GM23338 (cell line): ENCODE measurements around the gene ROR1. TPM values are rescaled to one million over a fixed set of nuclear protein-coding genes. Genes with fewer than 3 reads are reported as not detected.

Experiments
- ATAC-seq: fragments of 200-7000 bp; cut with Tn5 transposase; 3 replicates; pipeline ENCODE4 v1.9.1; 2020
- DNase-seq: peaks from one replicate; pipeline ENCODE4 v3.0.0-alpha.2; 2015; ENCODE audit warnings: low spot score
- H2AFZ ChIP-seq: fragments of 200-600 bp; sonication (generic); 2 replicates; pipeline ENCODE4 v1.8.0; 2016; ENCODE audit warnings: antibody characterized with exemption, mild to moderate bottlenecking, moderate library complexity
- H3F3A ChIP-seq: fragments of 200-600 bp; sonication (generic); replicated peaks from 2 replicates; pipeline ENCODE4 v1.8.0; 2017; ENCODE audit warnings: antibody characterized with exemption, mixed run types, low read depth
- H3K27ac ChIP-seq: fragments of 200-600 bp; sonication (generic); 2 replicates; pipeline ENCODE4 v1.6.1; 2016; ENCODE audit warnings: low read depth
- H3K27me3 ChIP-seq: fragments of 200-600 bp; sonication (generic); 2 replicates; pipeline ENCODE4 v1.8.0; 2016; ENCODE audit warnings: mild to moderate bottlenecking, mixed run types, moderate library complexity; ENCODE audit not compliant: insufficient read depth
- H3K36me3 ChIP-seq: fragments of 200-600 bp; sonication (generic); 2 replicates; pipeline ENCODE4 v1.8.0; 2016; ENCODE audit warnings: mild to moderate bottlenecking; ENCODE audit not compliant: insufficient read depth
- H3K4me1 ChIP-seq: fragments of 200-600 bp; sonication (generic); 2 replicates; pipeline ENCODE4 v1.8.0; 2016; ENCODE audit warnings: mild to moderate bottlenecking, moderate library complexity; ENCODE audit not compliant: insufficient read depth
- H3K4me2 ChIP-seq: fragments of 200-600 bp; sonication (generic); 2 replicates; pipeline ENCODE4 v1.7.1; 2017; ENCODE audit warnings: mixed run types
- H3K4me3 ChIP-seq: fragments of 200-600 bp; sonication (generic); 2 replicates; pipeline ENCODE4 v1.6.1; 2016; ENCODE audit warnings: mixed run types
- H3K79me2 ChIP-seq: fragments of 200-600 bp; sonication (generic); replicated peaks from 2 replicates; pipeline ENCODE4 v1.8.0; 2017; ENCODE audit warnings: mild to moderate bottlenecking; ENCODE audit not compliant: insufficient read depth
- H3K9me2 ChIP-seq: fragments of 200-600 bp; sonication (generic); 2 replicates; pipeline ENCODE4 v1.8.0; 2017; ENCODE audit not compliant: insufficient read depth
- H4K20me1 ChIP-seq: fragments of 200-600 bp; sonication (generic); replicated peaks from 2 replicates; pipeline ENCODE4 v1.8.0; 2017; ENCODE audit warnings: mild to moderate bottlenecking; ENCODE audit not compliant: insufficient read depth
- H3K27ac Mint-ChIP-seq: 2 replicates; pipeline ENCODE4 v1.8.0; 2020; ENCODE audit warnings: inconsistent platforms, mild to moderate bottlenecking, moderate library complexity, mixed read lengths
- H3K27me3 Mint-ChIP-seq: 3 replicates; pipeline ENCODE4 v1.8.0; 2022; ENCODE audit warnings: low read depth, mild to moderate bottlenecking, moderate library complexity, mixed read lengths, inconsistent platforms; ENCODE audit not compliant: insufficient read depth, poor library complexity
- H3K36me3 Mint-ChIP-seq: 3 replicates; pipeline ENCODE4 v1.8.0; 2021; ENCODE audit warnings: low read depth, mild to moderate bottlenecking, inconsistent platforms, moderate library complexity, mixed read lengths
- H3K4me1 Mint-ChIP-seq: 3 replicates; pipeline ENCODE4 v1.8.0; 2020; ENCODE audit warnings: mild to moderate bottlenecking, inconsistent platforms, mixed read lengths
- H3K4me3 Mint-ChIP-seq: 3 replicates; pipeline ENCODE4 v1.8.0; 2021; ENCODE audit warnings: moderate library complexity, mild to moderate bottlenecking, inconsistent platforms, mixed read lengths
- H3K9me3 Mint-ChIP-seq: 3 replicates; pipeline ENCODE4 v1.8.0; 2020; ENCODE audit warnings: moderate library complexity, mild to moderate bottlenecking, inconsistent platforms, mixed read lengths
- CREB1 ChIP-seq: fragments of 250-450 bp; sonication (Bioruptor Pico); IDR thresholded peaks from 2 replicates; pipeline ENCODE4 v1.5.0; 2020; ENCODE audit warnings: low read depth, mild to moderate bottlenecking, moderate library complexity
- CTCF ChIP-seq, 2 experiments: fragments of 200-600 bp in 1 of 2; sonication (generic) in 1 of 2; conservative IDR thresholded peaks; 2 replicates each; pipeline versions ENCODE4 v1.5.1 to v1.6.1; 2016 to 2017; ENCODE audit warnings: antibody characterized with exemption in 2 of 2, low read depth in 2 of 2, mild to moderate bottlenecking in 2 of 2, moderate library complexity in 1 of 2
- ETS1 ChIP-seq: IDR thresholded peaks from 2 replicates; pipeline ENCODE4 v1.6.1; 2016; ENCODE audit warnings: antibody characterized with exemption
- NANOG ChIP-seq: IDR thresholded peaks from 2 replicates; pipeline ENCODE4 v1.6.1; 2016; ENCODE audit warnings: antibody characterized with exemption, borderline replicate concordance
- POLR2AphosphoS5 ChIP-seq: IDR thresholded peaks from 2 replicates; pipeline ENCODE4 v1.6.1; 2016; ENCODE audit warnings: antibody characterized with exemption, low read depth
- REST ChIP-seq: IDR thresholded peaks from one replicate; pipeline ENCODE4 v1.6.1; 2018; ENCODE audit warnings: antibody characterized with exemption; ENCODE audit not compliant: unreplicated experiment
- STAT1 ChIP-seq: IDR thresholded peaks from one replicate; pipeline ENCODE4 v1.6.1; 2016; ENCODE audit warnings: antibody characterized with exemption; ENCODE audit not compliant: unreplicated experiment
- ZNF462 ChIP-seq: fragments of 250-450 bp; sonication (Bioruptor Pico); IDR thresholded peaks from 2 replicates; pipeline ENCODE4 v1.5.0; 2020; ENCODE audit warnings: mild to moderate bottlenecking, moderate library complexity
- polyA plus RNA-seq: library from polyadenylated mRNA; unstranded; fragments of >200 nt; fragmentation: Nextera tagmentation; extraction: Ambion mirVana; gene quantifications from 2 replicates; pipeline ENCODE4 v1.2.1, GENCODE V29; 2016
- total RNA-seq: library from RNA; depleted of rRNA; stranded (reverse); fragments of >200 nt; shearing (Covaris generic); gene quantifications from 2 replicates; pipeline ENCODE4 v1.2.3, GENCODE V29; 2014

ROR1 gene
- total and polyA plus RNA-seq, 2 experiments from 2014 or later = 59.7 to 96.0 TPM

DNA sequence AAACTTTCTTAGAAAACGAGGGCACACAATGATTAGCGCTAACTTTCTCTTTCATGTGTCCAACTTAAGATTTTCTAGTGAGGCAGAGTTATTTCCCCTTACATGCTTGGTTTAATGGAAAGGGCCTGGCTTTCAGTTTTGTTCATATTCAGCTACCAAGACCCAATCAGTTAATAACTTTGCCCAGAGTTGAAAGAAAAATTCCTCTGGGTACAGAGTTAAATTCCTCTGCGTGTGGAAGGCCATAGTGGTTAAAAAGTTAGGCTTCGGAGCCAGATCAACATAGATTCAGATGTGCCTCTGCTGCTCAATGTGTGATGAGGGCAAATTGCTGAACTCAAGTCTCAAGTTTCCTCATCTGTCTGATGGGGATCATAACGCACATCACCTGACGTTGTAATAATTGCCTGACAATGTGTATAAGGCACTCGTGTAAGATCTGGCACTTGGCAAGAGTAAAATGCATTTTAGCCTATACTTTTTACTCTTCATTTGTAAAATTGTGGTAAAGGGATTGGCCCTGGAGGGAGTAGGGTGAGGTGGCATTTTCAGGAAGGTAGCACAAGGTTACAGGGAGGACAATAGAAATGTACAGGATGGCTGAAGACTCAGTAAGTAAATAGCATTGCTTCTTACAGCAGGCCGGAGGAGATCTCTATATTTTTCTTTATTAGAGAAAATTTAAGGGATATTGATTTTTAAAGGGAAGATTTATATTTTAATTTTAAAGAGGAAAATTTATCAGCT, 103.4 kb downstream of the ROR1 start (continued):
- no peak for TF ChIP-seq ZNF462 (CRISPR knock-in tag)
- TF ChIP-seq POLR2AphosphoS5 = no peak

- ATAC-seq (peak; percentile 29), DNase-seq (no peak)
- TF ChIP-seq REST (no peak), NANOG (no peak), ETS1 (no peak), STAT1 (no peak), CTCF (conservative IDR thresholded peaks at IDR 0.05; ENCODE audit: low read depth in 2 of 2) (no peak), CREB1 (CRISPR knock-in tag) (no peak)
These were observed 104.0 kb downstream of the ROR1 start for GRCh38 chr1:63877816-63878215.

More at GRCh38 chr1:63877816-63878215, 104.0 kb downstream of the ROR1 start:
- peaks cover 32% of the 10 kb centered on the region for H3K4me1 ChIP-seq
- peak overlapping the region; percentile 25; the same call in 1 of the 2 replicates for H3K4me2 ChIP-seq
- Mint-ChIP-seq H3K36me3 (no peaks in the 10 kb centered on the region), H3K27ac (0 out of 2 replicates have a peak overlapping the region, but pooled peaks have one; percentile 11), H3K9me3 (no peaks in the 10 kb centered on the region), H3K27me3 (no peaks in the 10 kb centered on the region), H3K4me1 (peaks cover 81% of the 10 kb centered on the region), H3K4me3 (no peak overlapping the region)
- peaks cover 100% of the 10 kb centered on the region for H3K79me2 ChIP-seq
- H3K36me3 ChIP-seq = no peaks in the 10 kb centered on the region
- 0 out of 2 replicates have a peak, but pooled peaks cover 7% of the 10 kb centered on the region for H3K9me2 ChIP-seq
- H3K27me3 ChIP-seq = no peaks in the 10 kb centered on the region
- H3K4me3 ChIP-seq = no peak overlapping the region
- H3K27ac ChIP-seq = no peak overlapping the region
- H2AFZ ChIP-seq = no peak overlapping the region
- no peaks in the 10 kb centered on the region for H3F3A ChIP-seq
- H4K20me1 ChIP-seq = peaks cover 41% of the 10 kb centered on the region
